SK-N-SH (cell line): Measurements from ENCODE around the gene EFHC1. TPM values are rescaled to one million over a fixed set of nuclear protein-coding genes. Genes with fewer than 3 reads are reported as not detected.

Source experiments
- CTCF ChIA-PET: fragments of 300-600, 350-600 bp; formaldehyde crosslinking; extraction: SDS; loops from one replicate; lab custom pipeline; 2021; lab: Yijun Ruan, JAX
- POLR2A ChIA-PET: fragments of 350-600 bp; sonication (Branson Sonifier 250); formaldehyde crosslinking; extraction: SDS; loops from one replicate; lab custom pipeline; 2020; ENCODE audit warnings: antibody characterized with exemption, inconsistent platforms; lab: Yijun Ruan, JAX
- DNase-seq: peaks from one replicate; pipeline ENCODE4 v3.0.0; 2012
- H2AFZ ChIP-seq: fragments of 200-600 bp; sonication (generic); 2 replicates; pipeline ENCODE4 v1.8.1; 2016; ENCODE audit warnings: antibody characterized with exemption, mild to moderate bottlenecking, low read depth
- H3F3A ChIP-seq: fragments of 200-600 bp; sonication (generic); replicated peaks from 2 replicates; pipeline ENCODE3; 2016; ENCODE audit warnings: antibody characterized with exemption, mild to moderate bottlenecking; ENCODE audit not compliant: insufficient read depth
- H3K27ac ChIP-seq, 2 experiments: fragments of 200-500 bp in 1 of 2; fragments of 200-600 bp in 1 of 2; sonication (Bioruptor generic) in 1 of 2; sonication (generic), shearing (Covaris generic) in 1 of 2; 2 replicates each; pipeline versions ENCODE4 v1.5.1 to v1.6.1; 2014 to 2016; ENCODE audit warnings: low read depth in 2 of 2, inconsistent platforms in 1 of 2, low read length in 1 of 2, mild to moderate bottlenecking in 1 of 2, mixed read lengths in 1 of 2
- H3K27me3 ChIP-seq: fragments of 200-600 bp; sonication (generic), shearing (Covaris generic); 2 replicates; pipeline ENCODE4 v1.6.1; 2016; ENCODE audit warnings: mixed run types; ENCODE audit not compliant: insufficient read depth
- H3K36me3 ChIP-seq, 2 experiments: fragments of 200-500 bp in 1 of 2; fragments of 200-600 bp in 1 of 2; sonication (Bioruptor generic) in 1 of 2; sonication (generic) in 1 of 2; replicated peaks in 1 of 2; 2 replicates each; pipeline versions ENCODE3 to v1.5.1; 2014 to 2016; ENCODE audit warnings: low read length in 1 of 2, mild to moderate bottlenecking in 1 of 2; ENCODE audit not compliant: insufficient read depth in 2 of 2, control insufficient read depth in 1 of 2
- H3K4me1 ChIP-seq, 2 experiments: fragments of 200-500 bp in 1 of 2; fragments of 200-600 bp in 1 of 2; sonication (Bioruptor generic) in 1 of 2; sonication (generic), shearing (Covaris generic) in 1 of 2; 2 replicates each; pipeline versions ENCODE4 v1.5.1 to v1.6.1; 2014 to 2016; ENCODE audit warnings: low read depth in 1 of 2, low read length in 1 of 2, mixed run types in 1 of 2; ENCODE audit not compliant: insufficient read depth in 2 of 2, control insufficient read depth in 1 of 2
- H3K4me2 ChIP-seq: fragments of 200-600 bp; sonication (generic), shearing (Covaris generic); 2 replicates; pipeline ENCODE4 v1.6.1; 2017; ENCODE audit warnings: mixed run types
- H3K4me3 ChIP-seq, 2 experiments: fragments of 200-500 bp in 1 of 2; fragments of 200-600 bp in 1 of 2; sonication (Bioruptor generic) in 1 of 2; sonication (generic), shearing (Covaris generic) in 1 of 2; 2 replicates each; pipeline versions ENCODE4 v1.5.1 to v1.8.1; 2014 to 2016; ENCODE audit warnings: low read depth in 2 of 2, inconsistent platforms in 1 of 2, low read length in 1 of 2, mild to moderate bottlenecking in 1 of 2, mixed read lengths in 1 of 2, moderate library complexity in 1 of 2
- H3K79me2 ChIP-seq: fragments of 200-600 bp; sonication (generic); 2 replicates; pipeline ENCODE4 v1.8.1; 2017; ENCODE audit warnings: mild to moderate bottlenecking; ENCODE audit not compliant: insufficient read depth
- H3K9ac ChIP-seq: fragments of 200-600 bp; sonication (generic); 2 replicates; pipeline ENCODE4 v1.6.1; 2017; ENCODE audit warnings: mixed run types
- H3K9me2 ChIP-seq: fragments of 200-600 bp; sonication (generic); 2 replicates; pipeline ENCODE4 v1.6.1; 2017; ENCODE audit warnings: mixed run types
- H3K9me3 ChIP-seq: fragments of 200-600 bp; sonication (generic); 2 replicates; pipeline ENCODE4 v1.6.1; 2017; ENCODE audit warnings: mixed run types, mild to moderate bottlenecking, moderate library complexity
- H4K20me1 ChIP-seq: fragments of 200-600 bp; sonication (generic); 2 replicates; pipeline ENCODE4 v1.6.1; 2017; ENCODE audit warnings: mild to moderate bottlenecking, mixed run types; ENCODE audit not compliant: insufficient read depth
- CHD2 ChIP-seq: fragments of 150-350 bp; IDR thresholded peaks from 2 replicates; pipeline ENCODE4 v1.6.1; 2018; ENCODE audit warnings: low read length; ENCODE audit not compliant: partially characterized antibody
- ELF1 ChIP-seq: IDR thresholded peaks from 2 replicates; pipeline ENCODE4 v1.4.0; 2012
- EP300 ChIP-seq, 2 experiments: IDR thresholded peaks; 2 replicates each; pipeline versions ENCODE4 v1.4.0 to v1.6.1; 2012; ENCODE audit warnings: borderline replicate concordance in 1 of 2, low read depth in 1 of 2, low read length in 1 of 2
- EZH2phosphoT487 ChIP-seq: fragments of 200-600 bp; sonication (generic); IDR thresholded peaks from 2 replicates; pipeline ENCODE4 v1.6.1; 2017; ENCODE audit warnings: low read depth, mixed run types, mild to moderate bottlenecking, antibody characterized with exemption, moderate library complexity, borderline replicate concordance
- FOXJ3 ChIP-seq: sonication (generic); formaldehyde crosslinking; IDR thresholded peaks from 2 replicates; pipeline ENCODE4 v1.5.1; 2020; ENCODE audit warnings: mild to moderate bottlenecking, missing genetic modification reagents
- FOXM1 ChIP-seq: IDR thresholded peaks from 2 replicates; pipeline ENCODE4 v1.4.0; 2012; ENCODE audit warnings: low read depth, mild to moderate bottlenecking
- GABPA ChIP-seq: IDR thresholded peaks from 2 replicates; pipeline ENCODE4 v1.4.0; 2012; ENCODE audit warnings: low read depth, mild to moderate bottlenecking
- GATA2 ChIP-seq: sonication (generic); formaldehyde crosslinking; IDR thresholded peaks from 2 replicates; pipeline ENCODE4 v1.5.0; 2020; ENCODE audit warnings: mild to moderate bottlenecking, missing genetic modification reagents
- MEF2A ChIP-seq: IDR thresholded peaks from 2 replicates; pipeline ENCODE4 v1.4.0; 2012; ENCODE audit warnings: low read depth, borderline replicate concordance
- MXI1 ChIP-seq: IDR thresholded peaks from 2 replicates; pipeline ENCODE4 v1.6.1; 2012; ENCODE audit warnings: mild to moderate bottlenecking, low read depth, low read length, improper control_type of control experiment
- NFIC ChIP-seq: IDR thresholded peaks from 2 replicates; pipeline ENCODE4 v1.4.0; 2012; ENCODE audit warnings: borderline replicate concordance
- NRF1 ChIP-seq: IDR thresholded peaks from 2 replicates; pipeline ENCODE4 v1.6.1; 2012; ENCODE audit warnings: low read depth, mild to moderate bottlenecking, low read length
- RAD21 ChIP-seq: IDR thresholded peaks from 2 replicates; pipeline ENCODE4 v1.6.1; 2012; ENCODE audit warnings: mild to moderate bottlenecking, low read length
- RCOR1 ChIP-seq: fragments of 150-350 bp; IDR thresholded peaks from 2 replicates; pipeline ENCODE4 v1.6.1; 2017; ENCODE audit warnings: antibody characterized with exemption, low read length
- RXRA ChIP-seq: IDR thresholded peaks from 2 replicates; pipeline ENCODE4 v1.4.0; 2012; ENCODE audit warnings: low read depth, mild to moderate bottlenecking, borderline replicate concordance
- SIN3A ChIP-seq: IDR thresholded peaks from 2 replicates; pipeline ENCODE4 v1.6.1; 2012; ENCODE audit warnings: low read depth, mild to moderate bottlenecking, low read length, moderate library complexity, borderline replicate concordance
- SMC3 ChIP-seq: IDR thresholded peaks from 2 replicates; pipeline ENCODE4 v1.6.1; 2012; ENCODE audit warnings: low read depth, low read length, improper control_type of control experiment
- YY1 ChIP-seq: IDR thresholded peaks from 2 replicates; pipeline ENCODE4 v1.4.0; 2012; ENCODE audit warnings: low read depth, mild to moderate bottlenecking
- ZBTB33 ChIP-seq: IDR thresholded peaks from 2 replicates; pipeline ENCODE4 v1.4.0; 2012; ENCODE audit warnings: low read depth, borderline replicate concordance
- WGBS: methylation state at CpG from one replicate; pipeline ENCODE4 v1.1.6; 2017; ENCODE audit warnings: low lambda C conversion rate; 5-methylcytosine and 5-hydroxymethylcytosine counted together
- polyA plus RNA-seq, 3 experiments: library from polyadenylated mRNA; depleted of rRNA; stranded (reverse); fragments of >200 nt; gene quantifications; 2 replicates each; pipeline ENCODE4 v1.2.3, GENCODE V29; 2012
- TF ChIP-seq, protein P1 (sequence below): fragments of 150-350 bp; IDR thresholded peaks from 2 replicates; pipeline ENCODE4 v1.6.1; 2017; ENCODE audit warnings: antibody characterized with exemption, low read length, low read depth, borderline replicate concordance
- TF ChIP-seq, protein P2 (sequence below): IDR thresholded peaks from 2 replicates; pipeline ENCODE4 v1.4.0; 2012; ENCODE audit warnings: low read depth
- TF ChIP-seq, protein P3 (sequence below): fragments of 150-350 bp; IDR thresholded peaks from 2 replicates; pipeline ENCODE4 v1.6.1; 2016; ENCODE audit warnings: mild to moderate bottlenecking, low read depth, low read length

Gene EFHC1
- polyA plus RNA-seq, 1 of the 3 experiments (the other 2 are of a cell fraction): 39.4 TPM

DNA sequence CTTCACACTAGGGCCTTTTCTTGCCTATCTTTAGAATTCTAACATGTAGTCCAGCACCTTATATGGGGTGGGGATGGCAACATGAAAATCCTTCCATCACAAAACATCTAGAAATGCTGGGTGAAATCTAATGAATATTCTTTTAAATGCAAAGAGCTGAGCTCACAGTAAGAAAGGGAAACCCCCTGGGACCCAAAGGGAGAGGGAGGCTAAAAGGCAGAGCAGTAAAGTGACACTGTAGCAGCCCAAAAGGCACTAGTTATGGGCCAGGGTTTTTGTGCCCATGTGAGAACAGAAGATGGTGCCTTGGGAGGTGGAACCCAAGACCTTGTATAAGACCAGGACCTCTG lies 90.0 kb downstream of the EFHC1 start:
- Histone ChIP-seq H3K27me3 (no peaks in the 10 kb centered on the region), H3K9ac (no peak overlapping the region), H3K36me3 (peaks cover 65 to 70% of the 10 kb centered on the region in 2 experiments), H3K4me3 (no peak overlapping the region), H3K27ac (peak overlapping the region; percentile 11 to 92; a peak in 3 of 4 replicates), H3K9me3 (no peaks in the 10 kb centered on the region)
- TF ChIP-seq, protein P1, sequence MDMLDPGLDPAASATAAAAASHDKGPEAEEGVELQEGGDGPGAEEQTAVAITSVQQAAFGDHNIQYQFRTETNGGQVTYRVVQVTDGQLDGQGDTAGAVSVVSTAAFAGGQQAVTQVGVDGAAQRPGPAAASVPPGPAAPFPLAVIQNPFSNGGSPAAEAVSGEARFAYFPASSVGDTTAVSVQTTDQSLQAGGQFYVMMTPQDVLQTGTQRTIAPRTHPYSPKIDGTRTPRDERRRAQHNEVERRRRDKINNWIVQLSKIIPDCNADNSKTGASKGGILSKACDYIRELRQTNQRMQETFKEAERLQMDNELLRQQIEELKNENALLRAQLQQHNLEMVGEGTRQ: no peak
- TF ChIP-seq, protein P2, sequence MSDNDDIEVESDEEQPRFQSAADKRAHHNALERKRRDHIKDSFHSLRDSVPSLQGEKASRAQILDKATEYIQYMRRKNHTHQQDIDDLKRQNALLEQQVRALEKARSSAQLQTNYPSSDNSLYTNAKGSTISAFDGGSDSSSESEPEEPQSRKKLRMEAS: no peak
- no peak for TF ChIP-seq CHD2
- TF ChIP-seq GABPA: no peak
- TF ChIP-seq ELF1: no peak
- TF ChIP-seq FOXM1: no peak
- TF ChIP-seq, protein P3, sequence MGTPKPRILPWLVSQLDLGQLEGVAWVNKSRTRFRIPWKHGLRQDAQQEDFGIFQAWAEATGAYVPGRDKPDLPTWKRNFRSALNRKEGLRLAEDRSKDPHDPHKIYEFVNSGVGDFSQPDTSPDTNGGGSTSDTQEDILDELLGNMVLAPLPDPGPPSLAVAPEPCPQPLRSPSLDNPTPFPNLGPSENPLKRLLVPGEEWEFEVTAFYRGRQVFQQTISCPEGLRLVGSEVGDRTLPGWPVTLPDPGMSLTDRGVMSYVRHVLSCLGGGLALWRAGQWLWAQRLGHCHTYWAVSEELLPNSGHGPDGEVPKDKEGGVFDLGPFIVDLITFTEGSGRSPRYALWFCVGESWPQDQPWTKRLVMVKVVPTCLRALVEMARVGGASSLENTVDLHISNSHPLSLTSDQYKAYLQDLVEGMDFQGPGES: no peak
- no peak for TF ChIP-seq YY1
- TF ChIP-seq EZH2phosphoT487: no peak
- TF ChIP-seq, all 33 proteins: peak for 0
- ChIA-PET CTCF (interaction anchor here (1.0 kb wide), 1 partner anchor 93 kb away, joined by 3 read pairs; no protein-coding TSS in a partner anchor), POLR2A (no interaction called here)
- Histone ChIP-seq H3K4me2 (no peak overlapping the region), H4K20me1 (no peaks in the 10 kb centered on the region), H3K9me2 (no peaks in the 10 kb centered on the region), H3F3A (peaks cover 40% of the 10 kb centered on the region), H3K4me1 (peaks cover 17 to 42% of the 10 kb centered on the region in 2 experiments; a peak in 3 of 4 replicates), H3K79me2 (peaks cover 17% of the 10 kb centered on the region; the same call in 1 of the 2 replicates), H2AFZ (no peak overlapping the region)
- DNase-seq: no peak

GRCh38 chr6:52511163-52511562 lies 91.0 kb downstream of the EFHC1 start:
- 93% methylated on average over 9 of the region's 10 CpGs for WGBS
- CTCF ChIA-PET: no interaction called here
- POLR2A ChIA-PET: no interaction called here
- H3F3A ChIP-seq: peaks cover 38% of the 10 kb centered on the region
- no peaks in the 10 kb centered on the region for H4K20me1 ChIP-seq
- DNase-seq: no peak
- H3K9me2 ChIP-seq: no peaks in the 10 kb centered on the region
- H3K36me3 ChIP-seq: peaks cover 71% of the 10 kb centered on the region in 2 experiments
- H3K27me3 ChIP-seq: no peaks in the 10 kb centered on the region
- no peak overlapping the region for H3K4me3 ChIP-seq
- no peak overlapping the region for H2AFZ ChIP-seq
- H3K9ac ChIP-seq: no peak overlapping the region
- no peak overlapping the region for H3K4me2 ChIP-seq
- H3K4me1 ChIP-seq: peaks cover 17 to 46% of the 10 kb centered on the region in 2 experiments; a peak in 3 of 4 replicates
- H3K27ac ChIP-seq: peak overlapping the region; percentile 83 to 92; a peak in 2 of 4 replicates
- peaks cover 23% of the 10 kb centered on the region; the same call in 1 of the 2 replicates for H3K79me2 ChIP-seq
- H3K9me3 ChIP-seq: no peaks in the 10 kb centered on the region
- TF ChIP-seq NFIC (no peak), MEF2A (no peak), GATA2 (CRISPR knock-in tag) (no peak), MXI1 (no peak), EP300 (IDR thresholded peaks at IDR 0.05; ENCODE audit: borderline replicate concordance in 1 of 2, low read depth in 1 of 2, low read length in 1 of 2) (no peak), RXRA (no peak), RAD21 (no peak), RCOR1 (no peak), SMC3 (no peak), SIN3A (no peak), FOXJ3 (no peak), ZBTB33 (no peak), NRF1 (no peak)
- TF ChIP-seq, protein P1: no peak
